GM13976 (cell line): ENCODE data around the gene AHRR.

Experiments
- DNase-seq: peaks from one replicate; pipeline ENCODE4 v3.0.0; 2012; ENCODE audit warnings: low spot score
- CTCF ChIP-seq: IDR thresholded peaks from 2 replicates; pipeline ENCODE4 v1.5.1; 2012; ENCODE audit warnings: borderline replicate concordance, mild to moderate bottlenecking; ENCODE audit not compliant: insufficient read depth; ENCODE audit errors: extremely low read depth, missing control alignments, control extremely low read depth
- in situ Hi-C: fragments of 300-500 bp; cut with MboI; formaldehyde crosslinking; loops from one replicate; pipeline ENCODE4 v1.12.0; 2022; ENCODE audit warnings: low sequenced_read_pairs, mixed read lengths, inconsistent platforms; ENCODE audit not compliant: unreplicated experiment

The AHRR gene

GRCh38 chr5:439181-439580 is 117.7 kb downstream of the AHRR start:
- no peak for DNase-seq
- no peak for TF ChIP-seq CTCF
- in situ Hi-C loops: loop anchor here (10.0 kb wide), 1 partner anchor 124 kb away; no protein-coding TSS in a partner anchor

- DNase-seq: no peak
- in situ Hi-C loops: loop anchor here (10.0 kb wide), 1 partner anchor 125 kb away; no protein-coding TSS in a partner anchor
- no peak for TF ChIP-seq CTCF
These were observed 118.1 kb downstream of the AHRR start for GRCh38 chr5:439636-440035.

- peak; percentile 57 for DNase-seq
- no peak for TF ChIP-seq CTCF
- in situ Hi-C loops: no loop called here
These were observed 119.1 kb downstream of the AHRR start for GRCh38 chr5:440401-441201.

GRCh38 chr5:441996-442334 is 120.5 kb downstream of the AHRR start:
- in situ Hi-C loops: no loop called here

GRCh38 chr5:442335-443238 is 121.1 kb downstream of the AHRR start, which contains the start of gene EXOC3:
Gene EXOC3 (plus strand): TSS chr5:443176. CDS start chr5:446206, 3,030 bp downstream.
- no peak for TF ChIP-seq CTCF
- in situ Hi-C loops: no loop called here
- peak; percentile 96 for DNase-seq

More at GRCh38 chr5:441996-442334, 120.5 kb downstream of the AHRR start:
- no peak for DNase-seq
- no peak for TF ChIP-seq CTCF
